GM18870 (cell line): ENCODE measurements around the gene SPACA5.
"Not testable (repeated sequence)": the region's sequence is repeated elsewhere in the genome, so short reads cannot be mapped to it uniquely, and the experiment has no call there.

Experiments
- ATAC-seq: cut with Tn5 transposase; IDR thresholded peaks from one replicate; pipeline ENCODE4 v1.9.1; 2021; ENCODE audit warnings: moderate library complexity; ENCODE audit not compliant: unreplicated experiment

Gene SPACA5

DNA sequence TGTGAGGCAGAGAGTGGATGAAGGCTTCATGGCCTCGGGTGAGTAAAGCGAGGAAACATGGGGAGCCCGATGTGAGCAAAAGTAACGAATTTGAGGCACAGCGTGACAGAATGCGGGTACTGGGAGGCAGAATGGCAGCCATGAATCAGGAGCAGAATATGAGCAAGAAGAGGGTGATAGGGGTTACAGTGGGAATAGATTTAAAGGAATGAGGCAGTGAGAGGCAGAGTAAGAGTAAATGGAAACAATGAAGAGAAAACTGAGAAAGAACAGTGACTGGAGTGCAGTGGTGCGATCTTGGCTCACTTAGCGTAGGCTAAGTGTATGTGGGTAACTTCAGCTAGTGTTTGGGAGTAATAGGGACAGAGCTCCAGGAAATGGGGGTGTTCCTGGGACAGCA, at the start of gene SPACA5:
Gene SPACA5 (plus strand): TSS at position 301 of the 400 bp plus-strand sequence. CDS start 815 bp downstream, outside the sequence.
- not testable (repeated sequence) for ATAC-seq

GRCh38 chrX:47958206-47958605, 48.6 kb upstream of the SPACA5 start:
- ATAC-seq, result not testable (repeated sequence)

DNA sequence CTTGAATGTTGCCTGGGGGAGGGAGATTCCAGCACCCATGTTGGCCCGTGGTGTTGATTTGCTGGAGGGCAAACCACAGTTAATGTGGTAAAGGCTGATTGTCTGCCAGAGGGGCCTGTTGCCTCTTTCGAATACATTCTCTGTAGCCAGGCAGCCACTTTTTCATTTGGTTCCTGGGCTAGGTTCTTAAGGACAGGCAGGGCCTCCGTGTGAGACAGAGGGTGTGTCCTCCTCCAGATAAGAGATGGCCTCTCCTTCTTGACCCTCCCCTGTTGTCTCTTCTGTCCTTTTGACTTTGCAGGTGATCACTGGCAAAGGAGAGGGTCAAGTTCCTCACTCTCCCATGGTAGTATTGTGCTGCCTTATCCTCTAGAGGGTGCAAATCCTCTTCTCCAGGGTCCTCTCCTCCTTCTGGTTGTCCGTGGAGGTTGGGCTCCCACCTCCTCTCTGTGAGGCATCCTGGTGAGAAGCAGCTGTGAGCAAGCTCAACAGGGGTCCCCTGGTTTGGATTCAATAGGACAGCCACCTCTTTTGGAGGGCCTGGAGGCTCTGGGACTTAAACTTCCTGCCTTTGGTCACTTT, 47.9 kb upstream of the SPACA5 start:
- ATAC-seq, result no peak

DNA sequence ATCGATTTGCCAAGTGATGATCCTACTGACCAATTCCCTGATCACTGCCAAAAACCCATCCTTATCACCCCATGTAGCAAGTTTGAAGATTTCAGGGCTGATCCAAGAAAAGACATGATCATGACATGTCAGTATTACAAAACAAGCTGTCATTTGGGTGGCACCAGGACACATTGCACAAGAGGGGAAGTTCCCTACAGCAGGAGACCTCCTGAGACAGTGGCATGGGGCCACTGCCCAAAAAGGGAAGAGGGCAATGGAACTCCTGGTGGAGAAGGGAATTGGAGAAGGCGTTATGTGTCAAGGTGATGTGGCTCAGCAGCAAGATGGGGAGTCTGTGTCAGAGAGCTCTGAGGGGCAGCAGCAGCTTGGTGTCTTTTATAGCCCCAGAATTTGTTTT, 46.4 kb upstream of the SPACA5 start:
- no peak for ATAC-seq

DNA sequence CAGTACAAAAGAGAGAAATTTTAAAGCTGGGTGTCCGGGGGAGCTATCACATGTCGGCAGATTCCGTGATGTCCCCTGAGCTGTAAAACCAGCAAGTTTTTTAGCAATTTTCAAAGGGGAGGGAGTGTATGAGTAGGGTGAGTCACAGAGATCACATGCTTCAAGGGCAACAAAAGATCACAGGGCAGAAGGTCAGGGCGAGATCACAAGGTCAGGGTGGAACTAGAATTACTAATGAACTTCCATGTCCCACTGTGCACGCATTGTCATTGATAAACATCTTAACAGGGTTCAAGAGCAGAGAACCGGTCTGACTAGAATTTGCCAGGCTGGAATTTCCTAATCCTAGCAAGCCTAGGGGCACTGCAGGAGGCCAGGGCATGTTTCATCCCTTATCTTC, 45.0 kb upstream of the SPACA5 start:
- not testable (repeated sequence) for ATAC-seq

GRCh38 chrX:47965526-47965925, 41.3 kb upstream of the SPACA5 start:
- ATAC-seq, result not testable (repeated sequence)

GRCh38 chrX:47973235-47973634, 33.6 kb upstream of the SPACA5 start:
- no peak for ATAC-seq

GRCh38 chrX:47976254-47977151, 30.3 kb upstream of the SPACA5 start:
- ATAC-seq, result no peak

DNA sequence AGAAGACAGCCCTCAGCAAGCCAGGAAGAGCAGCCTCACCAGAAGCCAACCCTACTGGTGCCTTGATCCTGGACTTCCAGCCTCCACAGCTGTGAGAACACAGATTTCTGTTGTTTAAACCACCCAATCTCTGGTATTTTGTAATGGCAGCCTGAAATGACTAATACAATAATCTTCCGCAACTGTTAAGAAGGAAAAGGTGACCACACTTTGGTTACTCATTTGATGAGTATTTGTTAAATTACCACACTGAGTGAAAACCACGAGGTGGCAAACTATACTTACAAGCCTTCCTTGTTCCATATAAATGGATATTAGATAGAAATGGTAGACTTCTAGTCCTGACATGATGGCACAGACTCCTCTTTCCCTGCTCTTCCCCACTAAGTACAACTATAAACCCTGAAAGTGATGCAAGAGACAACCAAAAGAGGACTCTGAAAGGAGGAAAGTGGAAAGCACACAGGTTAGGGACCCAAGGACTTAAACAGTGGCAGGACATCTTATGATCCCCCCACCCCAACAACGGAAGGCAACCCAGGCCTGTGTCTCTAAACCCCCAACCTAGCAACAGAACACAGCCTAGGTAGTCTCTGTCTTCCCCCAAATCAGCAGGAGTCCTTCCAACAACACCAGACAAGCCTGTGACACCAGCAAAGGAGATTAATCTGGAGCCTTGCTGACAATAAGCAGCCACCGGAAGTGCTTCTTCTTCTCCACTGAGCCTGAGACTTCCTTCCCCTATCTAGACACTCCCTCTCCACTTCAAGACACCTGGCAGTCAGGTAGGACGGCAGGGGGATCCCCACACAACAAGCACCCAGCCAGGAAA, 15.3 kb upstream of the SPACA5 start:
- ATAC-seq, result no peak

DNA sequence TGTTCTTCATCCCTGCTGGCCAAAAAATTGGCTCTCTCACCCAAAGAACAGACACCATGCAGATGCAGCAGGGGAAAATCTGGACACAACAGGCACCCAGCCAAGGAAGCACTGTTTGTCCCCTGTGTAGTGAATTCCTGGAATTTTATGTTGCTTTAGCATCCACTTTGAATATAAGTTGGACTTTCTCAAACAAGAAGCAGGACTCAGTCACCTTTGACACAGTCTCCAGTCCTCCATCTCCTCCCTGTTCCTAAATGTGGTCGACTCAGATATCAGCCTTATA, 14.8 kb upstream of the SPACA5 start:
- no peak for ATAC-seq

- no peak for ATAC-seq
Observed at GRCh38 chrX:47992669-47993068, 14.1 kb upstream of the SPACA5 start.

DNA sequence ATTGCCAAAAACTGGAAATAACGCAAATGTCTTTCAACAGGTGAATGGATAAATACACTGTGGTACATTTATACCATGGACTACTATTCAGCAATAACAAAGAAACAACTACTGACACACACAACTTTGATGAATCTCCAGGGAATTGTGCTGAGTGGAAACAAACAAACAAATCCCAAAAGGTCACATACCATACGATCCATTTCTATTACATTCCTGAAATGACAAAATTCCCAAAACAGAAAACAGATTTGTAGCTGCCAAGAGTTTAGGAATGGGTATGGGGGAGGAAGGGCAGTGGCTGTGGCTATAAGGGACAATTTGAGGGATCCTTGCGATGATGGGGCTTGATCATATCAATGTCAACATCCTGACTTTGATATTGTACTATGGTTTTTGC, 5.5 kb upstream of the SPACA5 start:
- no peak for ATAC-seq

- ATAC-seq, result no peak
Observed at GRCh38 chrX:48002319-48002718, 4.5 kb upstream of the SPACA5 start.

GRCh38 chrX:48002929-48003328, 3.9 kb upstream of the SPACA5 start:
- ATAC-seq, result no peak

DNA sequence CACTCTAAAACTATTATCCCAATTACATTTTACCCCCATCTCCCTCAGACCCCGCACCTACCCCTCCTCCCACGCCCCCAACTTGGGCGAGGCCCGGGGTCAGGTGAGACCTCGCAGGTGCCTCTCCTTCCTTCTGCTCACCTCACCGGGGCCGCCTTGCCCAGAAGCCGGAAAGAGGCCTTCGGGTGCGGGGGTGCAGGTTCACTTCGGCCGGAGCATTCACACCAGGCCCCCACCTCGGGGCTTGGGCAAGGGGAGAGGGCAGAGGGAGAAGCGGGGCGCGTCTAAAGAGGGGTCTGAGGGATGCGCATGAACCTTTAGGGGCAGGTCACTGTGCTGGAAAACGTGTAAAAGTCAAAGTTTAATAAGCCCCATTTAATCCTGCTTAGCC, 3.4 kb upstream of the SPACA5 start:
- ATAC-seq, result no peak

- peak; percentile 80 for ATAC-seq
Observed at GRCh38 chrX:48003758-48004457, 2.9 kb upstream of the SPACA5 start, which contains the start of gene ZNF182. TSS of gene ZNF182 (minus strand) at chrX:48003989. CDS start at chrX:48002609, 1,380 bp downstream.

DNA sequence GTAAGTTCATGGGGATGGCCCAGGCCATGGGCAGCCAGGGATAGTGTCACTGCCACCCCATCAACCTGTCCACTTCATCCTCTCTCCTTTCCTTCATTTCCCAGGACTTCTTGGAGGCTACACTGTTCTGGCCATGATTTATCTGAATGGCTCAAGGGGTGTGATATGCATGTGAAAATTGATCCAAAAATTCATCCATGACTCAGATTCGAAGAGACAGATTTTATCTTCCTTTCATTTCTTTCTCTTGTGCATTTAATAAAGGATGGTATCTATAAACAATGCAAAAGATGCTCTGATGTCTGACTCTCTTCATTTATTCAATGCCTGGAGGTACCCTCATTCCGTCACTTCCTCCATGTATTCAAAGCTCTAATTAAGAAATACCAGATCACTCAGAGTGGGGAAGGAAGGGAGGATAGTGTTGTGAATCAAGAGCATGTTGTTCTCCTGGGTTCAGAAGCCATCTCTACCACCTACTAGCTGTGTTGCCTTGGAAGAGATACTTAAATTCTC, 2.7 kb downstream of the SPACA5 start:
- ATAC-seq, result not testable (repeated sequence)

- not testable (repeated sequence) for ATAC-seq
Observed at GRCh38 chrX:48016583-48017310, 10.0 kb downstream of the SPACA5 start.

GRCh38 chrX:48019892-48020291, 13.1 kb downstream of the SPACA5 start:
- not testable (repeated sequence) for ATAC-seq

DNA sequence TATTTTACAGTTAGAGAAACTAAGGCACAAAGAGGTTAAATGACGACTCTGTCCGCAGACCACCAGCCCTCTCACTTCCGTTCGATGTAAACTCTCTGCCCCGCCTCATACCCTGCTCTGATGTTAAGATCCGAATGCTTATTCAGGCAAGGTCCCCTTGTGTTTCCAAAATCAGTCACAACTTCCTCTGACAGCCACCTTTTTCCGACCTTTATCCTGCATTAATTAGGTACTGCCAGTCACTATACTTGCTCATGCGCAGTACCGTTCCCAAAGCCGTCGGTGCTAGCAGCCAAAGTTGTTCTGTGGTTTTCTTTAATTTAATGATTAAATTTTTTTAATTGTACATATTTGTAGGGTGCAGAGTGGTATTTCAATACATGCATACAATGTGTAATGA, 13.7 kb downstream of the SPACA5 start:
- not testable (repeated sequence) for ATAC-seq
